PC-9 (cell line): ENCODE measurements around the gene TRAF1.

Experiments
- EZH2 ChIP-seq: fragments of 200-600 bp; sonication (generic); IDR thresholded peaks from 2 replicates; pipeline ENCODE4 v1.8.0; 2017; ENCODE audit warnings: antibody characterized with exemption, low read depth
- TF ChIP-seq, protein P1 (sequence below): fragments of 200-600 bp; sonication (generic); conservative IDR thresholded peaks from 2 replicates; pipeline ENCODE4 v1.6.1; 2017; ENCODE audit warnings: mixed run types, antibody characterized with exemption, mild to moderate bottlenecking, moderate library complexity

DNA sequence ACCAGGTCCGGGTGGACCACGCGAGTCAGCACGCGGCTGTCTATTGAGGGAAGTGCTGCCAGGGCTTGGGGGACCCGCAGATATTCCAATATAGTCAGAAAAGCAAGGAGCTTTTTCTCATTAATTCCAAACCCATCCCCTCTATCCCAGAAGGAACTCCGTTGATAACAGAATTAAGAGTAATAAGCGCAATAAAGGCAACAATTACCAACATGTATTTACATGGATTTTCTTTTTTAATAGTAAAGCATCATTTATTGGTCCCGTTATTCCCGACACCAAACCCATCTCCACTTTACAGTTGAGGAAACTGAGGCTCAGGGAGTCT lies 57.3 kb downstream of the TRAF1 start:
- TF ChIP-seq, protein P1, sequence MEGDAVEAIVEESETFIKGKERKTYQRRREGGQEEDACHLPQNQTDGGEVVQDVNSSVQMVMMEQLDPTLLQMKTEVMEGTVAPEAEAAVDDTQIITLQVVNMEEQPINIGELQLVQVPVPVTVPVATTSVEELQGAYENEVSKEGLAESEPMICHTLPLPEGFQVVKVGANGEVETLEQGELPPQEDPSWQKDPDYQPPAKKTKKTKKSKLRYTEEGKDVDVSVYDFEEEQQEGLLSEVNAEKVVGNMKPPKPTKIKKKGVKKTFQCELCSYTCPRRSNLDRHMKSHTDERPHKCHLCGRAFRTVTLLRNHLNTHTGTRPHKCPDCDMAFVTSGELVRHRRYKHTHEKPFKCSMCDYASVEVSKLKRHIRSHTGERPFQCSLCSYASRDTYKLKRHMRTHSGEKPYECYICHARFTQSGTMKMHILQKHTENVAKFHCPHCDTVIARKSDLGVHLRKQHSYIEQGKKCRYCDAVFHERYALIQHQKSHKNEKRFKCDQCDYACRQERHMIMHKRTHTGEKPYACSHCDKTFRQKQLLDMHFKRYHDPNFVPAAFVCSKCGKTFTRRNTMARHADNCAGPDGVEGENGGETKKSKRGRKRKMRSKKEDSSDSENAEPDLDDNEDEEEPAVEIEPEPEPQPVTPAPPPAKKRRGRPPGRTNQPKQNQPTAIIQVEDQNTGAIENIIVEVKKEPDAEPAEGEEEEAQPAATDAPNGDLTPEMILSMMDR = no peak
- TF ChIP-seq EZH2 = no peak
